GM15510 (cell line): Measurements from ENCODE around the gene FAR2.

Experiments
- POLR2A ChIP-seq: IDR thresholded peaks from 3 replicates; pipeline ENCODE4 v1.6.1; 2011; ENCODE audit warnings: borderline replicate concordance; ENCODE audit not compliant: insufficient read length; ENCODE audit errors: extremely low read depth

The FAR2 gene

GRCh38 chr12:29220632-29221336, 71.7 kb downstream of the FAR2 start:
- no peak for TF ChIP-seq POLR2A

- no peak for TF ChIP-seq POLR2A
These were observed 73.1 kb downstream of the FAR2 start for GRCh38 chr12:29222200-29222599.

- no peak for TF ChIP-seq POLR2A
These were observed 74.3 kb downstream of the FAR2 start for GRCh38 chr12:29223426-29223825.

GRCh38 chr12:29223956-29224543, 75.0 kb downstream of the FAR2 start:
- TF ChIP-seq POLR2A: no peak

- TF ChIP-seq POLR2A: no peak
These were observed 75.5 kb downstream of the FAR2 start for GRCh38 chr12:29224572-29224971.

- TF ChIP-seq POLR2A: no peak
These were observed 76.8 kb downstream of the FAR2 start for GRCh38 chr12:29225834-29226233.

GRCh38 chr12:29226616-29227015, 77.5 kb downstream of the FAR2 start:
- TF ChIP-seq POLR2A: no peak

- no peak for TF ChIP-seq POLR2A
These were observed 79.5 kb downstream of the FAR2 start for GRCh38 chr12:29228474-29229157.

- no peak for TF ChIP-seq POLR2A
These were observed 80.1 kb downstream of the FAR2 start for GRCh38 chr12:29229158-29229505.

- no peak for TF ChIP-seq POLR2A
These were observed 80.9 kb downstream of the FAR2 start for GRCh38 chr12:29229937-29230336.

GRCh38 chr12:29230800-29231560, 81.9 kb downstream of the FAR2 start:
- TF ChIP-seq POLR2A: no peak

GRCh38 chr12:29232086-29232485, 83.0 kb downstream of the FAR2 start:
- no peak for TF ChIP-seq POLR2A

- TF ChIP-seq POLR2A: no peak
These were observed 85.5 kb downstream of the FAR2 start for GRCh38 chr12:29234552-29234951.

GRCh38 chr12:29234965-29235626, 86.0 kb downstream of the FAR2 start:
- no peak for TF ChIP-seq POLR2A

GRCh38 chr12:29238822-29239291, 89.8 kb downstream of the FAR2 start:
- no peak for TF ChIP-seq POLR2A

GRCh38 chr12:29239336-29239735, 90.3 kb downstream of the FAR2 start:
- TF ChIP-seq POLR2A: no peak

- no peak for TF ChIP-seq POLR2A
These were observed 91.4 kb downstream of the FAR2 start for GRCh38 chr12:29240441-29240840.
